ENCODE measurements around the gene OR10S1. TPM values are rescaled to one million over a fixed set of nuclear protein-coding genes. Genes with fewer than 3 reads are reported as not detected.
"Not testable (repeated sequence)": the region's sequence is repeated elsewhere in the genome, so short reads cannot be mapped to it uniquely, and the experiment has no call there.

OR10S1 gene
- total RNA-seq, result not detected
- long read RNA-seq, result 0 reads

GRCh38 chr11:123977731-123978347 lies at the start of gene OR10S1:
Gene OR10S1 (minus strand): TSS chr11:123977781. CDS start chr11:123977664, 117 bp downstream.
- ATAC-seq, result no peak
- intact Hi-C loops (cut with micrococcal nuclease), result no loop called here
- no peak for DNase-seq

- no peak for ATAC-seq
- intact Hi-C loops (cut with micrococcal nuclease), result no loop called here
- DNase-seq, result no peak
Measured at GRCh38 chr11:124026498-124026897, 48.9 kb upstream of the OR10S1 start, which contains the start of gene OR10G8. Gene OR10G8 (plus strand): TSS chr11:124026798. CDS start chr11:124029623, 2,825 bp downstream.

- ATAC-seq; DNase-seq; intact Hi-C loops (cut with micrococcal nuclease): not testable (repeated sequence)
Measured at GRCh38 chr11:124015837-124016236, 38.3 kb upstream of the OR10S1 start.

GRCh38 chr11:124012697-124013096 lies 35.1 kb upstream of the OR10S1 start, which contains the start of gene OR10G4:
Gene OR10G4 (plus strand): TSS chr11:124012997. CDS start chr11:124015575, 2,578 bp downstream.
- DNase-seq, result no peak
- ATAC-seq, result no peak
- intact Hi-C loops (cut with micrococcal nuclease), result no loop called here

- intact Hi-C loops (cut with micrococcal nuclease), result no loop called here
- ATAC-seq, result no peak
- DNase-seq, result no peak
Measured at GRCh38 chr11:123995119-123995518, 17.5 kb upstream of the OR10S1 start, which contains the start of gene OR10G6. Gene OR10G6 (minus strand): TSS chr11:123995161. CDS start chr11:123995161, 0 bp downstream.

GRCh38 chr11:123979311-123979710 lies 1.7 kb upstream of the OR10S1 start:
- intact Hi-C loops (cut with micrococcal nuclease), result no loop called here
- DNase-seq, result no peak
- ATAC-seq, result no peak

- intact Hi-C loops (cut with micrococcal nuclease), result no loop called here
- no peak for ATAC-seq
- no peak for DNase-seq
Measured at GRCh38 chr11:123976770-123977560, 616 bp downstream of the OR10S1 start.

- ATAC-seq, result no peak
- intact Hi-C loops (cut with micrococcal nuclease), result no loop called here
- DNase-seq, result no peak
Measured at GRCh38 chr11:123973816-123974215, 3.8 kb downstream of the OR10S1 start.

GRCh38 chr11:123956752-123957151 lies 20.8 kb downstream of the OR10S1 start:
- intact Hi-C loops (cut with micrococcal nuclease), result no loop called here
- no peak for DNase-seq
- ATAC-seq, result no peak

- ATAC-seq, result no peak
- DNase-seq, result no peak
- intact Hi-C loops (cut with micrococcal nuclease), result no loop called here
Measured at GRCh38 chr11:123945132-123945531, 32.4 kb downstream of the OR10S1 start.

- intact Hi-C loops (cut with micrococcal nuclease), result no loop called here
- ATAC-seq, result no peak
- no peak for DNase-seq
Measured at GRCh38 chr11:123943738-123944137, 33.8 kb downstream of the OR10S1 start, which contains the start of gene OR6T1. Gene OR6T1 (minus strand): TSS chr11:123943838. CDS start chr11:123943838, 0 bp downstream.

GRCh38 chr11:123942413-123942812 lies 35.2 kb downstream of the OR10S1 start:
- no peak for DNase-seq
- intact Hi-C loops (cut with micrococcal nuclease), result no loop called here
- no peak for ATAC-seq

GRCh38 chr11:123939317-123939716 lies 38.3 kb downstream of the OR10S1 start, which contains the start of gene OR4D5:
Gene OR4D5 (plus strand): TSS chr11:123939617. CDS start chr11:123939617, 0 bp downstream.
- intact Hi-C loops (cut with micrococcal nuclease), result no loop called here
- DNase-seq, result no peak
- ATAC-seq, result no peak

Other genes starting within 250 kb of the OR10S1 start
- 4.1 TPM for gene ZNF202, start 236.1 kb downstream of the OR10S1 start, total RNA-seq
- gene OR6X1, start 223.3 kb downstream of the OR10S1 start, total RNA-seq, result not detected
- gene OR6M1, start 171.4 kb downstream of the OR10S1 start, total RNA-seq, result not detected
- not detected for gene TMEM225, start 92.1 kb downstream of the OR10S1 start, total RNA-seq
- gene OR8D4, start 75.6 kb downstream of the OR10S1 start, total RNA-seq, result not detected
- not detected for gene OR4D5, start 38.2 kb downstream of the OR10S1 start, total RNA-seq
- not detected for gene OR6T1, start 33.9 kb downstream of the OR10S1 start, total RNA-seq
- gene OR10G6, start 17.4 kb upstream of the OR10S1 start, total RNA-seq, result not detected
- gene OR10G4, start 35.2 kb upstream of the OR10S1 start, total RNA-seq, result not detected
- not detected for gene OR10G9, start 45.2 kb upstream of the OR10S1 start, total RNA-seq
- not detected for gene OR10G8, start 49.0 kb upstream of the OR10S1 start, total RNA-seq
- not detected for gene OR10G7, start 63.5 kb upstream of the OR10S1 start, total RNA-seq
- 2.8 TPM for gene VWA5A, start 137.7 kb upstream of the OR10S1 start, total RNA-seq
- not detected for gene OR10D3, start 205.6 kb upstream of the OR10S1 start, total RNA-seq

Data from left ventricle myocardium superior (tissue), 1 donor.